Mesodermal cell (in vitro differentiated cells): Measurements from ENCODE around the gene TRIM23.
"Not testable (repeated sequence)": the region's sequence is repeated elsewhere in the genome, so short reads cannot be mapped to it uniquely, and the experiment has no call there.

Experiments
- H3K27ac ChIP-seq: 2 replicates; pipeline ENCODE4 v1.7.0; 2013; ENCODE audit warnings: mild to moderate bottlenecking, low read depth, low read length, moderate library complexity; ENCODE audit not compliant: severe bottlenecking
- H3K36me3 ChIP-seq: 2 replicates; pipeline ENCODE4 v1.7.1; 2013; ENCODE audit warnings: mild to moderate bottlenecking, low read length, moderate library complexity; ENCODE audit not compliant: control insufficient read depth, insufficient read depth
- H3K4me1 ChIP-seq: one replicate; pipeline ENCODE4 v1.7.1; 2013; ENCODE audit warnings: mild to moderate bottlenecking, low read length; ENCODE audit not compliant: insufficient read depth, control insufficient read depth, poor library complexity, severe bottlenecking
- H3K4me3 ChIP-seq: 2 replicates; pipeline ENCODE4 v1.7.0; 2013; ENCODE audit warnings: low read length, control low read depth, mild to moderate bottlenecking; ENCODE audit not compliant: insufficient read depth, poor library complexity, severe bottlenecking; ENCODE audit errors: extremely low read depth
- H3K9me3 ChIP-seq: 2 replicates; pipeline ENCODE4 v1.7.1; 2013; ENCODE audit warnings: mild to moderate bottlenecking, low read length, moderate library complexity; ENCODE audit not compliant: control insufficient read depth
- WGBS, 2 experiments: methylation state at CpG; one replicate each; pipeline ENCODE4 v1.1.5; 2013; ENCODE audit warnings: missing lambda C conversion rate in 2 of 2; ENCODE audit not compliant: insufficient coverage in 2 of 2; 5-methylcytosine and 5-hydroxymethylcytosine counted together

The TRIM23 gene

GRCh38 chr5:65624571-65625555 lies 730 bp upstream of the TRIM23 start, which contains the start of the genes SHLD3 and TRAPPC13:
TSS of gene SHLD3 (plus strand) at chr5:65625027. CDS start at chr5:65629588, 4,561 bp downstream.
TSS of gene TRAPPC13 (plus strand) at chr5:65625027. CDS start at chr5:65625061, 34 bp downstream.
- peak within 1 kb of the TSS; percentile 81 for H3K27ac ChIP-seq
- H3K4me3 ChIP-seq: peak within 1 kb of the TSS; percentile 80
- 0 to 1% methylated on average over 21 to 26 of the region's 36 CpGs for WGBS, 2 experiments
- H3K4me1 ChIP-seq: no peaks in the 10 kb centered on the region
- peaks cover 13% of the 10 kb centered on the region for H3K36me3 ChIP-seq
- H3K9me3 ChIP-seq: no peaks in the 10 kb centered on the region

GRCh38 chr5:65623482-65623881 lies 651 bp downstream of the TRIM23 start:
- no peak overlapping the region for H3K27ac ChIP-seq
- H3K4me1 ChIP-seq: no peaks in the 10 kb centered on the region
- peaks cover 6% of the 10 kb centered on the region for H3K36me3 ChIP-seq
- H3K4me3 ChIP-seq: peak overlapping the region; percentile 80
- H3K9me3 ChIP-seq: no peaks in the 10 kb centered on the region
- WGBS, 2 experiments: 33 to 37% methylated on average over 2 to 3 of the region's 9 CpGs

DNA sequence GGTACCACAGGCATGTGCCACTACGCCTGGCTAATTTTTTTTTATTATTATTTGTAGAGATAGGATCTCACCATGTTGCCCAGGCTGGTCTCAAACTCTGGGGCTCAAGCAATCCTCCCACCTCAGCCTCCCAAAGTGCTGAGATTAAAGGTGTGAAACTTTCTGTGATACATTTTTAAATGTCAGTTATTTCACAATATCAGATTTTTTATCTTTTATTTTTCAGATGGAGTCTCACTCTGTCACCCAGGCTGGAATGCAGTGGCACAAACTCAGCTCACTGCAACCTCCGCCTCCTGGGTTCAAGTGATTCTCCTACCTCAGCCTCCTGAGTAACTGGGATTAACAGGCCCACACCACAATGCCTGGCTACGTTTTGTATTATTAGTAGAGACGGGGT lies 2.2 kb downstream of the TRIM23 start:
- not testable (repeated sequence) for H3K4me3 ChIP-seq, H3K4me1 ChIP-seq, H3K9me3 ChIP-seq, H3K27ac ChIP-seq, H3K36me3 ChIP-seq
- WGBS, 2 experiments: 100% methylated on average over 3 of the region's 4 CpGs

DNA sequence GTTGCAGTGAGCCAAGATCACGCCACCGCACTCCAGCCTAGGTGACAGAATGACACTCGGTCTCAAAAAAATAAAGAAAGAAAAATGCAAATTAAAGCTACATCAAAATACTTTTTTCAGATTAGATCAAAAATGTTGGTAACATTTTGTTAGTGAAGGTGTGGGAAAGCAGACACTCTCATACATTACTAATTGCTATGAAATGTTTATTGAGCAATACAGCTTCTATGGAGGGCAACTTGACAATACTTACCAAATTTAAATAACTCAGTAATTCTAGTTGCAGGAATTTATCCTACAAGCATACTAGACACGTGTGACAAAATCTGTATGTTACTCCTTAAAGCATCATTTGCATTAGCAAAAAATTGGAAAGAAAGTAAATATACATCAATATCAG lies 4.1 kb downstream of the TRIM23 start:
- Histone ChIP-seq H3K4me1 (no peaks in the 10 kb centered on the region), H3K4me3 (no peak overlapping the region), H3K27ac (no peak overlapping the region), H3K36me3 (peaks cover 16% of the 10 kb centered on the region), H3K9me3 (no peaks in the 10 kb centered on the region)
- no CpG with 5 or more reads among the region's 4 CpGs for WGBS, 2 experiments

DNA sequence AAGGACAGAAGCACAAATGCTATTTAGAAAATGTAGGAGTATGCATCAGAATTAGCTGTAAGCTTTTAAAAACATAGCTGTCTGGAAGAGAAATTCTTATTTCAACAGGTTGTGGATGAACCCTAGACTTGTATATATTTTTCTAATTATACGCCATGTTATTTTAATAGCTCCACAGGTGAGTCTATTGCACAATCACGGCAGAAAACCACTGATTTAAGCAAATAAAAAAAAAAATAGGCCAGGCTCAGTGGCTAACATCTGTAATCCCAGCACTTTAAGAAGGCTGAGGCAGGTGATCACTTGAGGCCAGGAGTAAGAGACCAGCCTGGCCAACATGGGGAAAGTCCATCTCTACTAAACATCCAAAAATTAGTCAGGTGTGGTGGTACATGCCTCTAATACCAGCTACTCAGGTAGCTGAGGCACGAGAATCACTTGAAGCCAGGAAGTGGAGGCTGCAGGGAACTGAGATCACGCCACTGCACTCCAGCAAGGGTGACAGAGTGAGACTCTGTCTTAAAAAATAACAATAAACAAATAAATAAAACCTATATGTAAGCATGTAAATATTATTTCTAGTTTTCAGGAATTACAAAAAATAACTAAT lies 11.7 kb downstream of the TRIM23 start:
- no peak overlapping the region for H3K27ac ChIP-seq
- 100% methylated on average over 1 of the region's 4 CpGs for WGBS, 2 experiments
- H3K36me3 ChIP-seq: peaks cover 46% of the 10 kb centered on the region

GRCh38 chr5:65611524-65611923 lies 12.6 kb downstream of the TRIM23 start:
- WGBS, 2 experiments: no CpG with 5 or more reads among the region's 3 CpGs
- peaks cover 51% of the 10 kb centered on the region for H3K36me3 ChIP-seq
- H3K4me3 ChIP-seq: no peak overlapping the region
- H3K9me3 ChIP-seq: no peaks in the 10 kb centered on the region
- no peaks in the 10 kb centered on the region for H3K4me1 ChIP-seq
- no peak overlapping the region for H3K27ac ChIP-seq

More for the DNA sequence above, 11.7 kb downstream of the TRIM23 start:
- no peak overlapping the region for H3K4me3 ChIP-seq
- H3K9me3 ChIP-seq: no peaks in the 10 kb centered on the region
- no peaks in the 10 kb centered on the region for H3K4me1 ChIP-seq

DNA sequence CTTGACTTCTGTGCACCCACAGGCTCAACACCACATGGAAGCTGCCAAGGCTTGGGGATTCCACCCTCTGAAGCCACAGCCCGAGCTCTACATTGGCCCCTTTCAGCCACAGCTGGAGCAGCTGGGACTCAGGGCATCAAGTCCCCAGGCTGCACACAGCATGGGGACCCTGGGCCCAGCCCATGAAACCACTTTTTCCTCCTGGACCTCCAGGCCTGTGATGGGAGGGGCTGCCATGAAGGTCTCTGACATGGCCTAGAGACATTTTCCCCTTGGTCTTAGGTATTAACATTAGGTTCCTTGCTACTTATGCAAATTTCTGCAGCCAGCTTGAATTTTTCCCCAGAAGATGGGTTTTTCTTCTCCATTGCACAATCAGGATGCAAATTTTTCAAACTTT lies 22.4 kb downstream of the TRIM23 start:
- H3K9me3 ChIP-seq, H3K4me1 ChIP-seq, H3K27ac ChIP-seq, H3K4me3 ChIP-seq: not testable (repeated sequence)
- H3K36me3 ChIP-seq: peaks cover 76% of the 10 kb centered on the region
- WGBS, 2 experiments: 100% methylated on average over 1 of the region's 1 CpG; no CpG with 5 or more reads in 1 of the 2 experiments

GRCh38 chr5:65588694-65589093 lies 35.4 kb downstream of the TRIM23 start:
- Histone ChIP-seq H3K36me3 (peaks cover 40% of the 10 kb centered on the region), H3K4me1 (no peaks in the 10 kb centered on the region), H3K9me3 (no peaks in the 10 kb centered on the region), H3K4me3 (no peak overlapping the region), H3K27ac (no peak overlapping the region)
- no CpG with 5 or more reads among the region's 2 CpGs for WGBS, 2 experiments

DNA sequence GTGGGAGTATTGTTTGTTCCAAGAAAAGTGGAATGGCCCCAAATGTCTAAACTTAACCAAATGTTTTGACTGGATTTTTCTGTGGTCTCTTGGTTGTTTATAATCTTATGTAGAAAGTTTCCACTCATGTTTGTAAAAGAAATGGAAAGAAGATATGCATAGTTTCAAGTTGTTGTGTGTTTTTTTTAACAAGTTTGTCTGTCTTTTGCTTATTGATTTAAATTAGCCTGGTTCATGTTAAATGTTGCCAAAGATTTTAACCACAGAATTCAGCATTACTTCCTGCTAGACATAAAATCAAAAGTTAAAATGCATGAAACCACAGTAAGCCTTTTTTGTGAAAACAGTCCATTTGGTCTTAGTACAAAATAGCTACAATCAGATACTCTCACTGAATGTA lies 47.0 kb downstream of the TRIM23 start:
- Histone ChIP-seq H3K36me3 (peaks cover 44% of the 10 kb centered on the region), H3K4me3 (no peak overlapping the region)

GRCh38 chr5:65570598-65571226 lies 53.4 kb downstream of the TRIM23 start:
- H3K27ac ChIP-seq: no peak overlapping the region
- H3K36me3 ChIP-seq: peaks cover 26% of the 10 kb centered on the region
- no peaks in the 10 kb centered on the region for H3K4me1 ChIP-seq
- H3K4me3 ChIP-seq: no peak overlapping the region
- H3K9me3 ChIP-seq: no peaks in the 10 kb centered on the region
- 96 to 100% methylated on average over 1 to 2 of the region's 2 CpGs for WGBS, 2 experiments

More for the DNA sequence above, 47.0 kb downstream of the TRIM23 start:
- Histone ChIP-seq H3K4me1 (no peaks in the 10 kb centered on the region), H3K27ac (no peak overlapping the region), H3K9me3 (no peaks in the 10 kb centered on the region)
